KOPT-K1 (cell line): Measurements from ENCODE around the gene PGAP2.
A peak's percentile ranks its signal among the peaks of the same experiment; 100 is the strongest.

Experiments
- H3K27ac ChIP-seq: fragments of 200-600 bp; sonication (generic); 2 replicates; pipeline ENCODE4 v1.5.1; 2016; ENCODE audit warnings: antibody characterized with exemption, mild to moderate bottlenecking, low read depth, low read length; ENCODE audit not compliant: poor library complexity, severe bottlenecking
- H3K36me3 ChIP-seq: fragments of 200-600 bp; sonication (generic); 2 replicates; pipeline ENCODE4 v1.5.1; 2017; ENCODE audit warnings: antibody characterized with exemption, mild to moderate bottlenecking, low read length, moderate library complexity; ENCODE audit not compliant: insufficient read depth
- H3K9me3 ChIP-seq: fragments of 200-600 bp; sonication (generic); 2 replicates; pipeline ENCODE4 v1.5.1; 2017; ENCODE audit warnings: antibody characterized with exemption, low read length, mild to moderate bottlenecking; ENCODE audit not compliant: insufficient read depth, poor library complexity, severe bottlenecking

The PGAP2 gene

GRCh38 chr11:3834664-3835461 is 26.5 kb downstream of the PGAP2 start:
- Histone ChIP-seq H3K27ac (peak overlapping the region; percentile 88), H3K36me3 (peaks cover 77% of the 10 kb centered on the region), H3K9me3 (no peaks in the 10 kb centered on the region)

- peak overlapping the region; percentile 88 for H3K27ac ChIP-seq
- no peaks in the 10 kb centered on the region for H3K9me3 ChIP-seq
- peaks cover 68% of the 10 kb centered on the region for H3K36me3 ChIP-seq
These were observed 27.4 kb downstream of the PGAP2 start for GRCh38 chr11:3835751-3836150.

DNA sequence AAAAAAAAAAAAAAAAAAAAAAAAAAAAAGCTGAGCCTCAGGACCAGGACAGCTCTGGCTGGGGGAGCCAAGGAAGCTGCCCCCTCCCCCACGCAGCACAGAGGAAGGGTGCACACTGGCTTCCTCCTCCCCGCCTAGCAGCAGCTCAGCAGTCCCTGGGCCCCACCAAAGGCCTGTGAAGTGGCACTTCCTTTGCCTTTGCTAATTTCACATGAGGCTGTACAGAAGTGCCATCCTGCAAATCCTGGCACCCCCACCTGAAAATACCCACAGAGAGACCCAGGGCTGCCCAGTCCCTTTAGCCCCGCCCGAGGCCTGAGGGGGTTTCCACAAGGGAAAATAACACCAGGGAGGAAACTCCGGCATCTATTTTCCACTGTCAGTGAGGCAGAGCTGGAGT is 28.5 kb downstream of the PGAP2 start:
- Histone ChIP-seq H3K9me3 (no peaks in the 10 kb centered on the region), H3K27ac (peak overlapping the region; percentile 88), H3K36me3 (peaks cover 56% of the 10 kb centered on the region)

DNA sequence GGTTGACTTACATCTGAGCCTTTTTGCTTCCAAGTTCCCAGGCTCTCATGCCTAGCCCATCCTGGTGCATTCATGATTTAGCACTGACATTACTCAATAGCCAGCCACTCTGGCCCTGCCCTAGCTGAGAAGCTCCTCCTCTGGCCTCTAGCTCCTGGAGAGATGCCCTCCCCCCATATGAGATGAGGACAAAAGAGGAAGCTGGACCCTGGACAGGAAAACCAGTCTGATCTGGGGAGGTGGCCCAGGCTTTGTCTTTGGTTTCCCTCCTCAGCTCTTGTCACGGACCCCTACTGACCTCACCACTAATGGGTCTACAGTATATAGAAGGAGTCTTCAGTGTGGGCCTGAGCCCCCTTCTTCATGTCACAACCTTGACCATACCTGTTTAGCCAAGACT is 29.4 kb downstream of the PGAP2 start:
- Histone ChIP-seq H3K27ac (peak overlapping the region; percentile 88), H3K9me3 (no peaks in the 10 kb centered on the region), H3K36me3 (peaks cover 47% of the 10 kb centered on the region)

- H3K36me3 ChIP-seq = peaks cover 40% of the 10 kb centered on the region
- no peaks in the 10 kb centered on the region for H3K9me3 ChIP-seq
- peak overlapping the region; percentile 88 for H3K27ac ChIP-seq
These were observed 30.1 kb downstream of the PGAP2 start for GRCh38 chr11:3838504-3838903.

GRCh38 chr11:3840004-3840869 is 31.9 kb downstream of the PGAP2 start:
- H3K9me3 ChIP-seq = no peaks in the 10 kb centered on the region
- peaks cover 23% of the 10 kb centered on the region for H3K36me3 ChIP-seq
- peak overlapping the region; percentile 88 for H3K27ac ChIP-seq

GRCh38 chr11:3840870-3841425 is 32.6 kb downstream of the PGAP2 start, which contains the start of gene RHOG:
RHOG (minus strand) TSS chr11:3840959; CDS start chr11:3828138, 12,821 bp downstream.
- Histone ChIP-seq H3K27ac (peak within 1 kb of the TSS; percentile 88), H3K36me3 (peaks cover 16% of the 10 kb centered on the region; the same call in 1 of the 2 replicates), H3K9me3 (no peaks in the 10 kb centered on the region)

DNA sequence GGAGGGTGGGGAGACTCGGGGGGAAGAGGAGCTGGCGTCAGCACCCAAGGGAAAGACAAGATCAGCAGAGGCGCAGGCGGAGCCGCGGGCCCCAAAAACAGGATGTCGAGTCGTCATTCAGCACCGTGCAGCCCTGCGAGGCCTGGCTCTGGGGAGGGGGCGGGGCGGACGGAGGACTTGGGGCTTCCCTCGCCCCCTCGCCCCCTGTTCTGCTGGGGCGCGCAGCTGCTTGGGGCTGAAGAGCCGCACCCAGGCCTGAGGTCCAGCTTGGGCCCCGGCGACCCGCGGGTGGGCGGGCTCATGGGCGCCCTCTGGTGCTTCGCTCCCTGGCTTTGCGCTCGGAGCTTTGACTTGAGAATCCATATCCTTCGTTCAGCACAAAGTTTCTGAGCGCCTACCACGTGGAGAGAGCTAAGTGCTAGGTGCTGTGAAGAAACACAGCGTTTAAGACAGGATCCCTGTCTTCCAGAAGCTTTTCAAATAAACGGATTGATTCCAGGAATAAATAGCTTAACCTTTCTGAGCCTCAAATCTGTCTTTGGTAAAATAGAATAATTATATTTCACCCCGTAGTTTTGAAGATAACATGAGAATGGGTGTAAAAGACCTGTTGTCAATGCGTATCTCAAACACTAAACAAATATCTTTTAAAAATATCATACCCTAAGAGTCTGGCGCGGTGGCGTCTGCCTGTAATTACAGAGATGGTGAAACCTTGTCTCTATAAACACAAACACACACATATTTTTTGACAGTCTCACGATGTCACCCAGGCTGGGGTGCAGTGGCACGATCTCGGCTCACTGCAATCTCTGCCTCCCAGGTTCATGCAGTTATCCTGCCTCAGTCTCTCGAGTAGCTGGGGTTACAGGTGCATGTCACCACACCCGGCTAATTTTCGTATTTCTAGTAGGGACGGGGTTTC is 33.3 kb downstream of the PGAP2 start:
- no peaks in the 10 kb centered on the region for H3K9me3 ChIP-seq
- peak overlapping the region; percentile 88 for H3K27ac ChIP-seq
- peaks cover 11% of the 10 kb centered on the region; the same call in 1 of the 2 replicates for H3K36me3 ChIP-seq

DNA sequence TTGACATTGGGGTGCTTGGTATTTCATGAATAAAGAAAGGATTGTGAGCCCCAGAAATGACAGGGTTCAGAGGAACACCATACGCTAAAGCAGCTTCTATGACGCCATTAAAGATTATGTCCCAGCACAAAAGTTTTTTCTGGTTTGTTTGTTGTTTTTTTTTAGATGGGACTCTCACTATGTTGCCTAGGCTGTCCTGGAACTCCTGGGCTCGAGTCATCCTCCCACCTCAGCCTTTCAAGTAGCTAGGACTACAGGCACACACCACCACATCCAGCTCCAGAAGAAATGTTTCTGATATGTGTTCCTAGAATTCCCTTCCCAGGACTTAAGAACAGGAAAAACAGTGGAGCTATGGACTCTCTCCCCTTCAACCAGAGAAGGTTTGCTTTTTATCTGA is 35.0 kb downstream of the PGAP2 start:
- H3K27ac ChIP-seq = no peak overlapping the region
- H3K36me3 ChIP-seq = peaks cover 2% of the 10 kb centered on the region; the same call in 1 of the 2 replicates
- H3K9me3 ChIP-seq = no peaks in the 10 kb centered on the region

GRCh38 chr11:3845246-3845645 is 36.9 kb downstream of the PGAP2 start:
- Histone ChIP-seq H3K27ac (no peak overlapping the region), H3K36me3 (no peaks in the 10 kb centered on the region), H3K9me3 (no peaks in the 10 kb centered on the region)

DNA sequence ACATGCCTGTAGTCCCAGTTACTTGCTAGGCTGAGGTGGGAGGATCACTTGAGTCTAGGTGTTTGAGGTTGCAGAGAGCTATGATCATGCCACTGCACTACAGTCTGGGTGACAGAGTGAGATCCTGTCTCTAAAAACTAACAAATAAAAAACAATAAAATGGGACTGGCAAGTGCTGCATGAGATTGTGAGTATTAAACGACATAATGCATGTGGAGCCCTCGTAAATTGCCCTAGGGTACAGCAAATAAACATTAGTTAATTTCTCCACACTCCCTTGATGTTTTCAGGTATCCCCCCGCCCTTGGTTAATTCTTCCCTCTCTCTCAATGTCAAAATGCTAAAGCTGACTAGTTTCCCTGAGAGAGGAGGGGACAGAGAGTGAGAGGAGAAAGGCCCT is 37.3 kb downstream of the PGAP2 start:
- Histone ChIP-seq H3K27ac (peak overlapping the region; percentile 13), H3K9me3 (no peaks in the 10 kb centered on the region), H3K36me3 (no peaks in the 10 kb centered on the region)

DNA sequence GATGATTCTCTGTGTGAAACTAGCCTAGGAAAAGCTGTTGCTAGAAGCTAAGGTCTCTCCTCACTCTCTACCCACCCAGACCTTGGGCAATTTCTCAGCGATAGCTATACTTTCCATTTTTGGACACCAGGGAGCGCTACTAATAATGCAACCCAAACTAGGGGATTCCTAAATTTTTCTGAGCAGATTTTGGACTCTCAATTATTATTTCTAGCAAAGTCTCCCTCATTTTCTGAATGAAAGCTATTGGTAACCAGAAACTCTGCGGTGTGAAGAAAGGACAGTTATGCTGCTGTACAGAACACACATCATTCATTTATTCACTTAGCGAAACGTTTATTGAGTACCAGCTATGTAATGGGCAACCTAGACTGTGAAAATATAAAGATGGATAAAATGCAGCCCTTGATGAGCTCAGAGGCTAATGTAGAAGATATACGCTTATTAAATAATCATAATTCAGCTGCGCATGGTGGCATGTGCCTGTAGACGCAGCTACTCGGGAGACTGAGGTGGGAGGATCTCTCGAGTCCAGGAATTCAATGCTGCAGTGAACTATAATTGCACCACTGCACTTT is 41.0 kb downstream of the PGAP2 start:
- Histone ChIP-seq H3K27ac (no peak overlapping the region), H3K9me3 (no peaks in the 10 kb centered on the region), H3K36me3 (no peaks in the 10 kb centered on the region)

DNA sequence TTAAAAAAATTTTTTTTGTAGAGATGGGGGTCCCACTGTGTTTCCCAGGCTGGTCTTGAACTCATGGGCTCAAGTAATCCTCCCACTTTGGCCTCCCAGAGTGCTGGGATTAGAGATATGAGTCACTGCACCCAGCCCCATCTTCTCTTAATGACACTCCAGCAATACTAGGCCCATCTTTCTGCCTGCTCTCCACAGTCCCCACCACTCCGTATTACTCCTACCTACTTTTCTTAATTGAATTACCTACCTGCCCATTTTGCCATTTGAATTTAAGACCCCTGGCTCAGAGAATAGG is 45.1 kb downstream of the PGAP2 start:
- Histone ChIP-seq H3K27ac (peak overlapping the region; percentile 92), H3K36me3 (no peaks in the 10 kb centered on the region), H3K9me3 (no peaks in the 10 kb centered on the region)
